AG09309 (cell line): Measurements from ENCODE around the gene PRKX.
"Not testable (repeated sequence)": the region's sequence is repeated elsewhere in the genome, so short reads cannot be mapped to it uniquely, and the experiment has no call there.

Source experiments
- DNase-seq: peaks from one replicate; pipeline ENCODE4 v3.0.0-alpha.2; 2010; ENCODE audit warnings: low read depth
- H3K4me3 ChIP-seq: 2 replicates; pipeline ENCODE4 v1.5.1; 2011; ENCODE audit warnings: mild to moderate bottlenecking, low read depth, low read length, moderate library complexity; ENCODE audit not compliant: control insufficient read depth
- CTCF ChIP-seq: IDR thresholded peaks from 2 replicates; pipeline ENCODE4 v1.5.1; 2011; ENCODE audit warnings: mild to moderate bottlenecking, low read depth, low read length, inconsistent platforms; ENCODE audit not compliant: insufficient read depth, control insufficient read depth; ENCODE audit errors: missing control alignments

Gene PRKX

GRCh38 chrX:3679669-3680068 is 33.8 kb downstream of the PRKX start:
- no peak for TF ChIP-seq CTCF
- no peak overlapping the region for H3K4me3 ChIP-seq
- no peak for DNase-seq

GRCh38 chrX:3678328-3678727 is 35.1 kb downstream of the PRKX start:
- H3K4me3 ChIP-seq, result no peak overlapping the region
- no peak for DNase-seq
- TF ChIP-seq CTCF, result no peak

DNA sequence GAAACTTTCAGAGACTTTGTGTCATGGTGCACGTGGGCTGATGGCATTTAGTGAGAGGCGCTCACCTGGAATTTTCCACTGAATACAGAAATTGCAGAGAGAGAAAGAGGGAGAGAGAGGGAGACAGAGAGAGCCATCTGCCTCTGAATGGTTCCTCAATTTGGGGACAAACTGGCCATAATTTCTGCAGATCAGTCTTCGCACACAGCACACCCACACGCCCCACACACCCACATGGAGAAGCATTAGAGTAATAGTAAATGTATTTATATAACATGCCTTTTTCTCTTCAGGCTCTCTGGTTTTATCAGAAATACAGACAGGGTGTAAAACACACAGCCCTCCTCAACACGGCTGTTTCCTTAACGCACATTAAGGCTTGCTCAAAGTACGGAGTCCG is 38.6 kb downstream of the PRKX start:
- no peak for TF ChIP-seq CTCF
- DNase-seq, result no peak
- no peak overlapping the region for H3K4me3 ChIP-seq

- no peak for DNase-seq
- H3K4me3 ChIP-seq, result no peak overlapping the region
- TF ChIP-seq CTCF, result no peak
Measured at GRCh38 chrX:3669841-3670475, 43.5 kb downstream of the PRKX start.

DNA sequence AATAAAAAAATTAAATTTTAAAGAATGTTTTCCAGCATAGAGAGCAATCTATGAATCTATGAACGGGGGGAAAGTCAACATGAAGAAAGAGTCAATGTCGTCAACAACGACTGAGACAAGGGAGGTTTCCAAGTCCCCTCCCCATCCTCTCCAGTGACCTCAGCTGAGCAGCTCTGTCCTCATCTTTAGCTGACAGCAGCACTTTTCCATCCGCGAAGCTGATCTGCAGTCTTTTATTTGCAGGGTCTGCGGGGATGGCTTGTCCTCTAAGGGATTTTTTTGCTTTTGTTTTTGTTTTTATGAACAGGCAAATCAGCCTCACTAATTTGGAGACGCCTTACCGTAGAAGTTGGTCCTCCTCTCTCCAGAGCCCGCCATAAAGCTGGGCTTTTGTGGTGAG is 46.5 kb downstream of the PRKX start:
- TF ChIP-seq CTCF, result no peak
- no peak overlapping the region for H3K4me3 ChIP-seq
- no peak for DNase-seq

- DNase-seq, result no peak
- H3K4me3 ChIP-seq, result no peak overlapping the region
- no peak for TF ChIP-seq CTCF
Measured at GRCh38 chrX:3664921-3665320, 48.5 kb downstream of the PRKX start.

- not testable (repeated sequence) for DNase-seq, H3K4me3 ChIP-seq
Measured at GRCh38 chrX:3663576-3664250, 49.7 kb downstream of the PRKX start.
